Heart right ventricle (tissue), 16 donors: Measurements from ENCODE around the gene RGS16. TPM values are rescaled to one million over a fixed set of nuclear protein-coding genes. Genes with fewer than 3 reads are reported as not detected.

Experiments used
- ATAC-seq, 8 donors: fragments of 200-7000 bp; cut with Tn5 transposase; one replicate each; pipeline ENCODE4 v1.9.1; 2020; ENCODE audit warnings: mild to moderate bottlenecking in 8 of 8, moderate library complexity in 8 of 8, moderate number of reproducible peaks in 1 of 8
- DNase-seq, 2 donors: peaks; one replicate each; pipeline ENCODE4 v3.0.0-alpha.2; 2020
- H3K27ac ChIP-seq, 10 donors: fragments of 200-600 bp; sonication (generic) in 2 of 10; one replicate each; pipeline versions ENCODE4 v1.5.0 to v1.8.0; 2020 to 2022; ENCODE audit warnings: mild to moderate bottlenecking in 3 of 10
- H3K27me3 ChIP-seq, 7 donors: fragments of 200-600 bp; one replicate each; pipeline ENCODE4 v1.8.0; 2021 to 2022; ENCODE audit warnings: mild to moderate bottlenecking in 2 of 7
- H3K36me3 ChIP-seq, 9 donors: fragments of 200-600 bp; sonication (generic) in 1 of 9; one replicate each; pipeline versions ENCODE4 v1.5.0 to v1.8.0; 2020 to 2022; ENCODE audit warnings: mild to moderate bottlenecking in 2 of 9
- H3K4me1 ChIP-seq, 9 donors: fragments of 200-600 bp; sonication (generic) in 1 of 9; one replicate each; pipeline versions ENCODE4 v1.5.0 to v1.8.0; 2020 to 2022; ENCODE audit warnings: mild to moderate bottlenecking in 4 of 9
- H3K4me3 ChIP-seq, 10 donors: fragments of 200-600 bp; sonication (generic) in 2 of 10; one replicate each; pipeline versions ENCODE4 v1.5.0 to v1.8.0; 2020 to 2022; ENCODE audit warnings: mild to moderate bottlenecking in 7 of 10, moderate library complexity in 2 of 10
- H3K9me3 ChIP-seq, 11 donors: fragments of 200-600 bp in 10 of 11; sonication (generic) in 2 of 11; one replicate each; pipeline versions ENCODE4 v1.5.0 to v1.8.0; 2013 to 2022; ENCODE audit warnings: mild to moderate bottlenecking in 2 of 11, control low read depth in 1 of 11, moderate library complexity in 1 of 11
- WGBS, 2 donors: extraction: QIAGEN DNeasy Blood & Tissue Kit; methylation state at CpG; one replicate each; pipeline ENCODE4 v1.1.7; 2013; ENCODE audit warnings: inconsistent platforms in 1 of 2; 5-methylcytosine and 5-hydroxymethylcytosine counted together
- intact Hi-C, 10 donors: fragments of 100-400 bp; cut with DNase I; formaldehyde crosslinking; loops; one replicate each; pipeline versions ENCODE4 v1.11.1 to v1.14.2; 2022
- polyA plus RNA-seq, 2 donors: library from polyadenylated mRNA; stranded (reverse); fragments of 200-250 nt; gene quantifications; one replicate each; pipeline ENCODE4 v1.2.3, GENCODE V29; 2013
- total RNA-seq, 10 donors: library from RNA; stranded (reverse); fragmentation: NEBNext Ultra II Directional in 3 of 10; extraction: Animal tissue kit (Norgen Biotek cat#: 25700) in 3 of 10; gene quantifications; one replicate each; pipeline versions ENCODE4 v1.2.1 to v1.2.4, GENCODE V29; 2021 to 2023
- TF ChIP-seq, protein P1 (sequence below), 9 donors: fragments of 200-600 bp; sonication (generic) in 2 of 9; IDR thresholded peaks; one replicate each; pipeline versions ENCODE4 v1.5.0 to v1.8.0; 2021 to 2022; ENCODE audit warnings: antibody characterized with exemption in 9 of 9, mild to moderate bottlenecking in 5 of 9, moderate library complexity in 1 of 9
- donor health status: Arrhythmogenic right ventricular cardiomyopathy.
- donor health status: ischemic (EF 13 %, LVEDD 7.1; RV severe dilation, severe dysfunction).
- donor health status: healthy with polysubstance abuse.
- donor health status: DM: no; HTN: yes; CAD: no.
- donor health status: DM: no; HTN: no; CAD: no.
- donor health status: ischemic (EF 25% LVEDD 6.9; RV normal size, moderate dysfunction).
- donor health status: ischemic (EF 25% LVEDD 5.7; RV mildly dilated, moderate dysfunction).
- donor health status: healthy.
- donor health status: DM: yes; HTN: yes; CAD: no.
- donor health status: Ischemic cardiomyopathy.
- donor health status: ischemic (EF 35%, LVEDD 5.7; RV mildly dilated, moderate dysfunction).
- donor health status: nonischemic (EF 11% LVEDD 7.7; RV severe dilation, severe dysfunction).
- donor health status: DM: yes; HTN: yes; CAD: no.
- donor health status: PGD.
- donor health status: ischemic (EF 29% LVEDD 5.4; RV normal size, mild dysfunction).
- donor health status: nonischemic (EF 23%, LVEDD 6.1; RV moderate dilation, normal function).

The RGS16 gene
- total and polyA plus RNA-seq, 12 donors: 0.42 to 8.7 (median 2.3) TPM

DNA sequence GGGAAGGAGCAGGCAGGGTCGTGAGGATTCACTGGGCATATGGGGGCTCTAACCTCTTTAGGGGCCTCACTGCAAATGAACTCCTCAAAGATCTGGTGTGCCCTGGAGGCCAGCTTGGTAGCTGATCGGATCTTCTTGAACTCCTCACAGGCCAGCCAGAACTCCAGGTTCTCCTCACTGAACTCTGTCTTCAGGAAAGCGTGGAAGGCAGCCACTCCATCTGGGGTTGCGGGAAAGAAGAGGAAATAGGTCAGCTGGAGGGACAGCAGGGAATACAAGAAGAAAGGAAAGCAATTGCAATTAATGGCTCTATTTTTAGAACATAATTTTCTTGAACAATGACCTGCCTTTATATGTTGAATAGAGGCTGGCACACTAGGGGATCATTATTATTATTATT is 2.3 kb downstream of the RGS16 start:
- Histone ChIP-seq H3K36me3 (peaks cover 0 to 33% (median 0%) of the 10 kb centered on the region in 9 donors), H3K27ac (peak overlapping the region in 7 of 10 donors; percentile 35 to 75 (median 60)), H3K27me3 (peaks cover 0 to 17% (median 0%) of the 10 kb centered on the region in 7 donors), H3K4me1 (peaks cover 7 to 73% (median 31%) of the 10 kb centered on the region in 9 donors), H3K4me3 (peak overlapping the region in 8 of 10 donors; percentile 8 to 71 (median 66)), H3K9me3 (no peaks in the 10 kb centered on the region)
- no peak for ATAC-seq
- 46 to 69% methylated on average over 4 of the region's 4 CpGs for WGBS, 2 donors
- TF ChIP-seq, protein P1, sequence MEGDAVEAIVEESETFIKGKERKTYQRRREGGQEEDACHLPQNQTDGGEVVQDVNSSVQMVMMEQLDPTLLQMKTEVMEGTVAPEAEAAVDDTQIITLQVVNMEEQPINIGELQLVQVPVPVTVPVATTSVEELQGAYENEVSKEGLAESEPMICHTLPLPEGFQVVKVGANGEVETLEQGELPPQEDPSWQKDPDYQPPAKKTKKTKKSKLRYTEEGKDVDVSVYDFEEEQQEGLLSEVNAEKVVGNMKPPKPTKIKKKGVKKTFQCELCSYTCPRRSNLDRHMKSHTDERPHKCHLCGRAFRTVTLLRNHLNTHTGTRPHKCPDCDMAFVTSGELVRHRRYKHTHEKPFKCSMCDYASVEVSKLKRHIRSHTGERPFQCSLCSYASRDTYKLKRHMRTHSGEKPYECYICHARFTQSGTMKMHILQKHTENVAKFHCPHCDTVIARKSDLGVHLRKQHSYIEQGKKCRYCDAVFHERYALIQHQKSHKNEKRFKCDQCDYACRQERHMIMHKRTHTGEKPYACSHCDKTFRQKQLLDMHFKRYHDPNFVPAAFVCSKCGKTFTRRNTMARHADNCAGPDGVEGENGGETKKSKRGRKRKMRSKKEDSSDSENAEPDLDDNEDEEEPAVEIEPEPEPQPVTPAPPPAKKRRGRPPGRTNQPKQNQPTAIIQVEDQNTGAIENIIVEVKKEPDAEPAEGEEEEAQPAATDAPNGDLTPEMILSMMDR (IDR thresholded peaks at IDR 0.05): no peak
- DNase-seq: no peak
- intact Hi-C loops: loop anchor here (1.0 to 5.0 kb wide), 8 partner anchors 70 to 235 kb away; partner anchors contain the start of gene DHX9 (in 1 of the 10)

DNA sequence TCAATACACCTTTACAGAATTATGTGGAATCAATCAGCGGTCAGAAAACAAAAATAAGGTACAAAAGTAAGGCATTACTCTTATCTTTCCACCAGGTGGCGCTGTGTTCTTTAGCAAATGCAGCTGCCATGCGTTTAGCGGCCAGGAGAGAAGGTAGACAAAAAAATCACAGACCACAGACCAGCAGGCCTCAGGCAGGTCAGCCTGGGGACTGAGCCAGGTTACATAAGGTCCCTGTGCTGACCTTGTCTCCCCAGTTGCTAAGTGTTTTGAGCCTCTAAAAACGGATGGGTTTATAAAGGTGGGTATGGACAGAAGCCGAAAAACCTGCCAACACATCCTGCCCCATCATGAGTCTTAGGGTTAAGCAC is 2.8 kb downstream of the RGS16 start:
- ATAC-seq (peak; percentile 37 to 60 (median 44)), DNase-seq (peak in 1 of 2 donors; percentile 78)
- intact Hi-C loops: loop anchor here (1.0 to 5.0 kb wide), 8 partner anchors 71 to 236 kb away; partner anchors contain the start of gene DHX9 (in 1 of the 10)
- Histone ChIP-seq H3K4me3 (peak overlapping the region in 8 of 10 donors; percentile 8 to 71 (median 66)), H3K36me3 (peaks cover 0 to 33% (median 0%) of the 10 kb centered on the region in 9 donors), H3K27me3 (peaks cover 0 to 17% (median 0%) of the 10 kb centered on the region in 7 donors), H3K27ac (peak overlapping the region in 7 of 10 donors; percentile 35 to 75 (median 55)), H3K4me1 (peaks cover 7 to 67% (median 31%) of the 10 kb centered on the region in 9 donors), H3K9me3 (no peaks in the 10 kb centered on the region)
- 15 to 18% methylated on average over 6 of the region's 6 CpGs for WGBS, 2 donors
- TF ChIP-seq, protein P1 (IDR thresholded peaks at IDR 0.05): peak; percentile 78 to 91 (median 88)

DNA sequence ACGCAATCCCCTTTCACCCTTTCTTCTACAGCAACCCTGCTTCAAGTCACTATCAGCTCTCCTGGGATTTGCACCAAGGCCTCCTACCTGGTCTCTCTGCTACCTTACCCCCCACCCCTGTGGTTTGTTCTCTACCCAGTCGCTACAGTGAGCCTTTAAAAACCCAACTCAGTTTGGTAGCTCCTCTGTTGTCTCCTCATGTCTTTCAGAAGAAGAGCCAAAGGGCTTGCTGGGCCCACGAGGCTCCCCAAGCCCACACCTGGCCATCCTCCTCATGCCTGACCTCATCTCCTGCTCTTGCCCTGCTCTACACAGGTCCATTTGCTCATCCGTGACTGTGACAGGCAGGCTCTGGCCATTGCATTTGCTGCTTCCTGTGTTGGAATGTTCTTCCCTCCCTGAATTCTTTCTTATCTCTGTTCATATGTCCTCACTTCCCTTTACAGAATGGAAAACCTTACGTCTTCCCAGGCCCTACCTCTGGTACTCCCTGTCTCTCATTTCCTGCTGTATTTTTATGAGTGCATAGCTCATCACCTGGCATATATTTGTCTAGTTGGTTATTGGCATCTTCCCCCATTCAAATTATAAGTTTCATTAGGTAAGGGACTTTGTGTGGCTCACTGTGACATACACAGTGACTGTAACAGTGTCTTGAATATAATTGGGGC is 3.3 kb downstream of the RGS16 start:
- H3K4me3 ChIP-seq: peak overlapping the region in 7 of 10 donors; percentile 6 to 71 (median 66)
- H3K27me3 ChIP-seq: peaks cover 0 to 16% (median 0%) of the 10 kb centered on the region in 7 donors

More for the DNA sequence above, 3.3 kb downstream of the RGS16 start:
- ATAC-seq: no peak
- Histone ChIP-seq H3K4me1 (peaks cover 7 to 70% (median 31%) of the 10 kb centered on the region in 9 donors), H3K36me3 (peaks cover 0 to 33% (median 0%) of the 10 kb centered on the region in 9 donors), H3K9me3 (no peaks in the 10 kb centered on the region), H3K27ac (peak overlapping the region in 5 of 10 donors; percentile 13 to 75 (median 60))
- 55 to 58% methylated on average over 5 of the region's 5 CpGs for WGBS, 2 donors
- DNase-seq: no peak
- intact Hi-C loops: loop anchor here (1.0 to 5.0 kb wide), 8 partner anchors 71 to 236 kb away; partner anchors contain the start of gene DHX9 (in 1 of the 10)
- TF ChIP-seq, protein P1 (IDR thresholded peaks at IDR 0.05): no peak
